HFF-Myc (cell line): Measurements from ENCODE around the gene CD99.
"Not testable (repeated sequence)": the region's sequence is repeated elsewhere in the genome, so short reads cannot be mapped to it uniquely, and the experiment has no call there.

Experiments
- DNase-seq: peaks from one replicate; pipeline ENCODE4 v3.0.0-alpha.2; 2011; ENCODE audit warnings: low read depth; ENCODE audit errors: extremely low read depth
- H3K4me3 ChIP-seq: replicated peaks from 2 replicates; pipeline ENCODE4 v1.5.1; 2011; ENCODE audit warnings: low read depth, mild to moderate bottlenecking, control low read depth, low read length
- CTCF ChIP-seq: IDR thresholded peaks from 2 replicates; pipeline ENCODE4 v1.5.1; 2012; ENCODE audit warnings: mild to moderate bottlenecking, low read depth, low read length, control low read depth; ENCODE audit errors: missing control alignments

CD99 gene

DNA sequence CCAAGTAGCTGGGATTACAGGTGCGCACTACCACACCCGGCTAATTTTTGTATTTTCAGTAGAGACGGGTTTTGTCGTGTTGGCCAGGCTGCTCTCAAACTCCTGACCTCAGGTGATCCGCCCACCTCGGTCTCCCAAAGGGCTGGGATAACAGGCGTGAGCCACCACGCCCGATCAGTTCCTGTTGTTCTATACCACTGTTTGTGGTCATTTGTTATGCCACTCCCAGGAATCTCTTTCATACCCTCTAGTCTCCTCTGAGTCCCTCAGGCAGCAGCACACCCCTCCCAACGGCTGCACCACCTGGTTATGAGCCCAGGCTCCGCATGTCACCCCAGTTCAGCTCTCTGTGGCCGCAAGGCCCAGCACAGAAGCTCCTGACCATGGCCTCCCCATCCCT is 17.5 kb upstream of the CD99 start:
- no peak for DNase-seq
- no peak overlapping the region for H3K4me3 ChIP-seq
- TF ChIP-seq CTCF, result no peak

DNA sequence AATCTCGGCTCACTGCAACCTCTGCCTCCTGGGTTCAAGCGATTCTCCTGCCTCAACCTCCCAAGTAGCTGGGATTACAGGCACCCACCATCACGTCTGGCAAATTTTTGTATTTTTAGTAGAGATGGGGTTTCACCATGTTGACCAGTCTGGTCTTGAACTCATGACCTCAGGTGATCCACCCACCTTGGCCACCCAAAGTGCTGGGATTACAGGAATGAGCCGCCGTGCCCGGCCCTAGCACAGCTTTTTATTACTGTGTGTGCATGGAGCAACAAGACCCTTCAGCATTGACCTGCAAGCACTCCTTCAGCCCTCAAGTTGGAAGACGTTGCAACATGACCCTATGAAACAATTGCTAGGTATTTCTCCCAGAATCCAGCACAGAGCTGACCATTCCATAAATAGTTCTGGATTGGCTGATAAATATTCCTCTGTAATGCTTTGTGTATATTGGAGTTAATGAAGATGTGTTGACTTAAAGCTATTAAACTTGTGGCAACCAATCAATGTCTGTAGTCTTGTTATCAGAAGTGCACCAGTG is 15.4 kb upstream of the CD99 start:
- not testable (repeated sequence) for DNase-seq

GRCh38 chrX:2676794-2677675 is 14.1 kb upstream of the CD99 start:
- DNase-seq, result no peak
- no peak overlapping the region for H3K4me3 ChIP-seq
- TF ChIP-seq CTCF, result no peak

More for the DNA sequence above, 15.4 kb upstream of the CD99 start:
- not testable (repeated sequence) for H3K4me3 ChIP-seq

DNA sequence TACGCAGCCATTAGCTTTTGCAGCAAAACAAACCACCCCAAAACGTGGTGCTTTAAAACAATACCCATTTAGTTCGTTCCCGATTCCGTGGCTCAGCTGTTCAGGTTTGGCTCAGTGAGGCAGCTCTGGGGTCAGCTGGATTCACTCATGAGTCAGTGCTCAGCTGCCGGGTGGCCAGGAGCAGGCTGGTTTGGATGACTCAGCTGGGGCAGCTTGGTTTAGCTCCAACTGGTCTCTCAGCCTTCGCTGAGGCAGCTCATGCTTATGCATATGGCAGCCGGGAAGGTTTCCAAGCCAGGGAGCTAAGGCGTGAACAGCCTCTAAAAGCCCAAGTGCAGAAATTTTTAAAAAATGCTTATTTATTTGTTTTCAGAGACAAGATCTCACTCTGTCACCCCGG is 13.3 kb upstream of the CD99 start:
- no peak overlapping the region for H3K4me3 ChIP-seq
- peak; percentile 93 for DNase-seq
- TF ChIP-seq CTCF, result no peak

DNA sequence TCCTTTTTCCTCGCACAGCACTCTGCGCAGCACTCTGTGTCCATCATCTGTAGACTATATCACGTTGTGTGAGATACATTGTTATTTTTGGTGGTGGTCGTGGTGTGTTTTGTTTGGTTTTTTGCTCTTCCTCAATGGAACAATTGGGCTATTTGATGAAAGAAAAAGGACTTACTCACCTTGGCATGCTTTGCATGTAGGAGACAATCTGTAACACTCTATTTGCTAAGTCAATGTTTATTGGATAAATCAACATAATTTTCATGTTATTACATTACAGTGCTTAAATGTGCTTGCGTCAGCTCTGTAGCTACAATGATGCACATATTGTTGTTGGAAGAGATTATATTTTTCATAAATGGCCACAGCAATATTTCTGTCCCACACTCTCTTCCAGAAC is 12.5 kb upstream of the CD99 start:
- no peak for TF ChIP-seq CTCF
- H3K4me3 ChIP-seq, result no peak overlapping the region
- no peak for DNase-seq

DNA sequence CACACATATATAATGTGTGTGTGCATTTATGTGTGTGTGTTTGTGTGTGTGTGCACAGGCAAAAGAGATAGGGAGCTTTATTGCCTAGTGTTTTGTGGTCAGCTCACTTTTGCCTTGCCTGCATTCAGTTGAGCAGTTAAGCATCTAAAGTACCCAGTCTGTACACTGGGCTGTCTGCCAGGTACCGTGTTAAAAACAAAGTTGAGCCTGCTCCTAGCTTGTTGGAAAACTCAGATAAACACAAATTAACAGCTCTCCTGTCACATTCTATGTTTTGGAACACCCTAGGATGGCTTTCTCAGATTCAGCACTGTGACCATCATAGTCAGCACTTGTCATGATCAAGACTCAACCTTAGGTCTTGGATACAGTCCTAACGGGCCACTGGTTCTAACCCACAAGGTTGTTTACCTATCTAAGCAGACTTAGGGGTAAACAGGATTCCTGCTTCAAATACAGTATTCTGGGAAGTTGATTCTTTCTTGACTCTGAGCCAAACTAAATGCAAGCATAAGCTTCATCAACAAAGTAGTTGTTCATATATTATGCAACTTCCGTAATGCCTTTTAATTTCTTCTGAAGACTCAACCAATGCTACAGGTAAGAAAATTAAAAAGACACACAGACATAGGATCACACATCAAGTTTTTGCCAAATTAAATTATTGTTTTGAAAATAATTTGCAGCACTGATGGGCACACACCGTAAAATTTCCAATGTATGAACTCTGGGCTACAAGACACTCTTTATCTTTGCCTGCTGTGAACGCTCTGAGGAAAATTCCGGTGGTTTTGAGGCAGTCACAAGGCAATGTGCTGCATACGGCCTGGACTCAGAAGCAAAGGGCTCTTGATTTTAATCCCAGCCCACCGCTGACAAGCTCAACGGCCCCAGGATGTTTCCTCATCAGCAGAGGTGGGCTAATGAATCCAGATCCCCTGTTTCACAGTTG is 11.3 kb upstream of the CD99 start:
- no peak overlapping the region for H3K4me3 ChIP-seq
- TF ChIP-seq CTCF, result no peak
- DNase-seq, result no peak
